Activated naive CD4-positive, alpha-beta T cell treated with Interleukin-2 at 50 U/mL for 16 hours (primary cell): ENCODE data around the gene FPR2.

Experiments
- DNase-seq: peaks from one replicate; pipeline ENCODE4 v3.0.0-alpha.2; 2020

Gene FPR2

GRCh38 chr19:51807925-51808324, 46.9 kb downstream of the FPR2 start:
- no peak for DNase-seq

- DNase-seq = no peak
Measured at GRCh38 chr19:51808333-51808986, 47.5 kb downstream of the FPR2 start.

- no peak for DNase-seq
Measured at GRCh38 chr19:51809787-51810186, 48.8 kb downstream of the FPR2 start.

GRCh38 chr19:51810223-51810622, 49.2 kb downstream of the FPR2 start:
- DNase-seq = no peak

- DNase-seq = no peak
Measured at GRCh38 chr19:51811344-51811743, 50.4 kb downstream of the FPR2 start.

- no peak for DNase-seq
Measured at GRCh38 chr19:51815043-51815442, 54.1 kb downstream of the FPR2 start.

GRCh38 chr19:51816711-51817110, 55.7 kb downstream of the FPR2 start:
- DNase-seq = no peak

- no peak for DNase-seq
Measured at GRCh38 chr19:51820011-51820410, 59.0 kb downstream of the FPR2 start.
